ENCODE results near the gene C17orf75. TPM values are rescaled to one million over a fixed set of nuclear protein-coding genes. Genes with fewer than 3 reads are reported as not detected.

The C17orf75 gene
- total and polyA plus RNA-seq, 8 donors: 6.3 to 17.5 (median 8.4) TPM

GRCh38 chr17:32335046-32335445 is 6.9 kb downstream of the C17orf75 start:
- ATAC-seq: no peak
- H3K4me3 ChIP-seq: no peak overlapping the region
- TF ChIP-seq, protein P1, sequence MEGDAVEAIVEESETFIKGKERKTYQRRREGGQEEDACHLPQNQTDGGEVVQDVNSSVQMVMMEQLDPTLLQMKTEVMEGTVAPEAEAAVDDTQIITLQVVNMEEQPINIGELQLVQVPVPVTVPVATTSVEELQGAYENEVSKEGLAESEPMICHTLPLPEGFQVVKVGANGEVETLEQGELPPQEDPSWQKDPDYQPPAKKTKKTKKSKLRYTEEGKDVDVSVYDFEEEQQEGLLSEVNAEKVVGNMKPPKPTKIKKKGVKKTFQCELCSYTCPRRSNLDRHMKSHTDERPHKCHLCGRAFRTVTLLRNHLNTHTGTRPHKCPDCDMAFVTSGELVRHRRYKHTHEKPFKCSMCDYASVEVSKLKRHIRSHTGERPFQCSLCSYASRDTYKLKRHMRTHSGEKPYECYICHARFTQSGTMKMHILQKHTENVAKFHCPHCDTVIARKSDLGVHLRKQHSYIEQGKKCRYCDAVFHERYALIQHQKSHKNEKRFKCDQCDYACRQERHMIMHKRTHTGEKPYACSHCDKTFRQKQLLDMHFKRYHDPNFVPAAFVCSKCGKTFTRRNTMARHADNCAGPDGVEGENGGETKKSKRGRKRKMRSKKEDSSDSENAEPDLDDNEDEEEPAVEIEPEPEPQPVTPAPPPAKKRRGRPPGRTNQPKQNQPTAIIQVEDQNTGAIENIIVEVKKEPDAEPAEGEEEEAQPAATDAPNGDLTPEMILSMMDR (IDR thresholded peaks at IDR 0.05): no peak

DNA sequence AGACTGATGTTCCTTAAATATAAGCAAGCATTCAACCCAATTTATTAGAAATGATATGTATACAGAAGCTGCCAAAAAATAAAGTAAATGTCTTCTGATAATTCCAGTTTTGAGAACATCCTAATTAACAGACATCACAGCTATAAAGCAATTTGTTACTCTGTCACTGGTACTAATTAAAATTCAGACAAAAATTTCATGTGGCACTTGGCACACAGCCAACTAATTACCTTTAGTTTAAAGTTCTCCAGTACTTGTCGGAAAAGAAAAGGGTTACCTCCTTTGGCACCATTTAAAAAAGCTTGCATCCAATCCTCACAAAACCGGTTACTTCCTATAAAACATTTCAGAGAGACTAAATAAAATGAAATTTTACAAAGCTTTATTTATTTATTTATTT is 8.8 kb downstream of the C17orf75 start:
- Histone ChIP-seq H3K36me3 (peaks cover 0 to 36% (median 0%) of the 10 kb centered on the region in 3 donors), H3K9me3 (no peaks in the 10 kb centered on the region), H3K4me3 (no peak overlapping the region), H3K4me1 (no peaks in the 10 kb centered on the region), H3K27ac (no peak overlapping the region), H3K27me3 (no peaks in the 10 kb centered on the region)
- ATAC-seq (no peak), FAIRE-seq (no peak), DNase-seq (no peak)
- TF ChIP-seq, protein P1 (IDR thresholded peaks at IDR 0.05): no peak
- intact Hi-C loops (cut with DNase I): no loop called here
- WGBS, 2 donors: 90 to 95% methylated on average over 2 of the region's 2 CpGs

More at GRCh38 chr17:32335046-32335445, 6.9 kb downstream of the C17orf75 start:
- H3K36me3 ChIP-seq: peaks cover 0 to 36% (median 0%) of the 10 kb centered on the region in 3 donors
- no peak for DNase-seq
- no peaks in the 10 kb centered on the region for H3K9me3 ChIP-seq
- FAIRE-seq: no peak
- no peaks in the 10 kb centered on the region for H3K4me1 ChIP-seq
- no peaks in the 10 kb centered on the region for H3K27me3 ChIP-seq
- intact Hi-C loops (cut with DNase I): no loop called here
- no peak overlapping the region for H3K27ac ChIP-seq

DNA sequence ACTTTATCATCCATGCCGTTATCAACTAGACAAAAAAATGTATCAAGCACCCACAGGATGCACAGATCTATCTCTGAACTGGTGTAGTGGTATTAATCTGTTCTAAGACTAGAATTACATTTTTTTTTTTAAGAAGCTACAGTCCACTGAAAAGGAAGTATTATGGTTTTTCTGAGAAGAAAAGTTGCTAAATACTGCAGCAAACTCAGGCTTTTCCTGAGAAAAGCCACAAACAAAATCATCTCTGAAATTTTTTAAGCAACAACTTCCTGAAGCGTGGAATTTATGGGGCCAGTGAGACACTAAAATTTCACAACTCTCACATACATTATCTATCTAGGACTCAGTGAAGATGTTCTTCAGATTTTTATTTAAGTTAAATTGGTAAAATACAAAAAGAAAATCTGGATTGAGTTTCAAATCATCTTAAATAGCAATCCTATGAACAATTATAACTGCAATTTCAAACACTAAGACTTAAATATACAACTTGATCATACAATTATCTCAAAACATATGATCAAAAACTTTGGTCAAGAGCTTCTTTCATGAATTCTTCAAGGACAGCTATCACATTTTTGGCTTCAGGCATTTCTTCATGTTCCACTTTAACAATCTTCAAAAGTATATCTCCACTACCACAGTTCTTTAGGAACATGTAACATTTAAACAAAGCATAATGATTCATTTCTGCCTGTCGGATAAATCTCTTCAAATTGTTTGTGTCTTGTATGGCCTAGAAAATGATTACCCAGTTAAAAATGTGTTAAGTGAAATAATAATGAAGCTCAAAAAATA is 10.5 kb downstream of the C17orf75 start:
- no peak overlapping the region for H3K27ac ChIP-seq

GRCh38 chr17:32330147-32330546 is 11.8 kb downstream of the C17orf75 start:
- WGBS, 2 donors: 67 to 68% methylated on average over 3 of the region's 3 CpGs

More for the DNA sequence above, 10.5 kb downstream of the C17orf75 start:
- no peak for ATAC-seq
- intact Hi-C loops (cut with DNase I): no loop called here
- no peak overlapping the region for H3K4me3 ChIP-seq
- no peak for FAIRE-seq
- TF ChIP-seq, protein P1 (IDR thresholded peaks at IDR 0.05): no peak
- H3K9me3 ChIP-seq: no peaks in the 10 kb centered on the region
- no peak for DNase-seq
- peaks cover 0 to 25% (median 0%) of the 10 kb centered on the region in 3 donors for H3K36me3 ChIP-seq
- WGBS, 2 donors: 79 to 89% methylated on average over 3 of the region's 3 CpGs
- H3K27me3 ChIP-seq: no peaks in the 10 kb centered on the region
- H3K4me1 ChIP-seq: no peaks in the 10 kb centered on the region

More at GRCh38 chr17:32330147-32330546, 11.8 kb downstream of the C17orf75 start:
- no peaks in the 10 kb centered on the region for H3K4me1 ChIP-seq
- no peaks in the 10 kb centered on the region for H3K9me3 ChIP-seq
- no peak overlapping the region for H3K4me3 ChIP-seq
- TF ChIP-seq, protein P1 (IDR thresholded peaks at IDR 0.05): no peak
- H3K27me3 ChIP-seq: no peaks in the 10 kb centered on the region
- intact Hi-C loops (cut with DNase I): no loop called here
- FAIRE-seq: no peak
- no peak overlapping the region for H3K27ac ChIP-seq
- DNase-seq: no peak
- ATAC-seq: no peak
- peaks cover 0 to 12% (median 0%) of the 10 kb centered on the region in 3 donors for H3K36me3 ChIP-seq

Measured in pancreas (tissue), 10 donors.